ENCODE measurements around the gene OR52E8. TPM values are rescaled to one million over a fixed set of nuclear protein-coding genes. Genes with fewer than 3 reads are reported as not detected.

OR52E8 gene
- total RNA-seq, 2 donors from 2014 or later: not detected

GRCh38 chr11:5837695-5838094 is 19.8 kb downstream of the OR52E8 start:
- no peak overlapping the region for H3K4me3 Mint-ChIP-seq
- peaks cover 32% of the 10 kb centered on the region for H3K27me3 Mint-ChIP-seq (ENCODE audit: low read depth)
- no peaks in the 10 kb centered on the region for H3K9me3 Mint-ChIP-seq
- no peak overlapping the region for H3K27ac Mint-ChIP-seq
- H3K4me1 Mint-ChIP-seq (ENCODE audit: low read depth): no peaks in the 10 kb centered on the region
- no peaks in the 10 kb centered on the region for H3K36me3 Mint-ChIP-seq (ENCODE audit: insufficient read depth in 2 of 2)
- DNase-seq: no peak
- no peak for ATAC-seq (replicated peaks in 1 of 2)

- H3K4me1 Mint-ChIP-seq (ENCODE audit: low read depth): no peaks in the 10 kb centered on the region
- DNase-seq (no peak), ATAC-seq (replicated peaks in 1 of 2) (no peak)
- peaks cover 13% of the 10 kb centered on the region for H3K27me3 Mint-ChIP-seq (ENCODE audit: low read depth)
- no peak overlapping the region for H3K4me3 Mint-ChIP-seq
- no peaks in the 10 kb centered on the region for H3K36me3 Mint-ChIP-seq (ENCODE audit: insufficient read depth in 2 of 2)
- H3K9me3 Mint-ChIP-seq: no peaks in the 10 kb centered on the region
- no peak overlapping the region for H3K27ac Mint-ChIP-seq
These were observed 24.0 kb downstream of the OR52E8 start for GRCh38 chr11:5833446-5833845.

- H3K36me3 Mint-ChIP-seq (ENCODE audit: insufficient read depth in 2 of 2): no peaks in the 10 kb centered on the region
- H3K4me3 Mint-ChIP-seq: no peak overlapping the region
- peaks cover 8% of the 10 kb centered on the region for H3K27me3 Mint-ChIP-seq (ENCODE audit: low read depth)
- DNase-seq (no peak), ATAC-seq (replicated peaks in 1 of 2) (no peak)
- no peaks in the 10 kb centered on the region for H3K4me1 Mint-ChIP-seq (ENCODE audit: low read depth)
- no peak overlapping the region for H3K27ac Mint-ChIP-seq
- no peaks in the 10 kb centered on the region for H3K9me3 Mint-ChIP-seq
These were observed 26.2 kb downstream of the OR52E8 start for GRCh38 chr11:5831196-5831829.

GRCh38 chr11:5818245-5818886 is 39.1 kb downstream of the OR52E8 start:
- no peak for ATAC-seq (replicated peaks in 1 of 2)
- Mint-ChIP-seq H3K27ac (peak overlapping the region; percentile 89), H3K4me3 (peak overlapping the region; percentile 43 to 90), H3K36me3 (ENCODE audit: insufficient read depth in 2 of 2) (no peaks in the 10 kb centered on the region), H3K9me3 (peaks cover 0 to 2% of the 10 kb centered on the region in 2 donors), H3K27me3 (ENCODE audit: low read depth) (no peaks in the 10 kb centered on the region), H3K4me1 (ENCODE audit: low read depth) (peaks cover 5% of the 10 kb centered on the region)
- no peak for DNase-seq

GRCh38 chr11:5815534-5815933 is 42.0 kb downstream of the OR52E8 start:
- ATAC-seq (replicated peaks in 1 of 2) (no peak), DNase-seq (no peak)
- Mint-ChIP-seq H3K27me3 (ENCODE audit: low read depth) (no peaks in the 10 kb centered on the region), H3K36me3 (ENCODE audit: insufficient read depth in 2 of 2) (no peaks in the 10 kb centered on the region), H3K27ac (peak overlapping the region; percentile 44), H3K4me3 (no peak overlapping the region), H3K4me1 (ENCODE audit: low read depth) (peaks cover 5% of the 10 kb centered on the region), H3K9me3 (no peaks in the 10 kb centered on the region)

- H3K36me3 Mint-ChIP-seq (ENCODE audit: insufficient read depth in 2 of 2): no peaks in the 10 kb centered on the region
- DNase-seq: no peak
- H3K9me3 Mint-ChIP-seq: no peaks in the 10 kb centered on the region
- H3K4me3 Mint-ChIP-seq: peak overlapping the region in 1 of 2 donors; percentile 76
- H3K27me3 Mint-ChIP-seq (ENCODE audit: low read depth): peaks cover 16% of the 10 kb centered on the region
- H3K27ac Mint-ChIP-seq: peak overlapping the region; percentile 9
- H3K4me1 Mint-ChIP-seq (ENCODE audit: low read depth): peaks cover 16% of the 10 kb centered on the region
- no peak for ATAC-seq (replicated peaks in 1 of 2)
These were observed 47.3 kb downstream of the OR52E8 start for GRCh38 chr11:5809905-5810795.

- Mint-ChIP-seq H3K4me3 (peak overlapping the region; percentile 76 to 91), H3K27ac (peak overlapping the region; percentile 71), H3K4me1 (ENCODE audit: low read depth) (peaks cover 12% of the 10 kb centered on the region), H3K36me3 (ENCODE audit: insufficient read depth in 2 of 2) (peaks cover 2% of the 10 kb centered on the region in 2 donors), H3K9me3 (peaks cover 2% of the 10 kb centered on the region in 2 donors), H3K27me3 (ENCODE audit: low read depth) (peaks cover 21% of the 10 kb centered on the region)
- DNase-seq: peak; percentile 7
- peak; percentile 57 to 62 for ATAC-seq (replicated peaks in 1 of 2)
These were observed 48.4 kb downstream of the OR52E8 start for GRCh38 chr11:5809122-5809519.

GRCh38 chr11:5808500-5809121 is 48.9 kb downstream of the OR52E8 start, which contains the start of gene OR52N2:
Gene OR52N2, plus strand, starts transcription at chr11:5808924. Its CDS starts 11,412 bp downstream, at chr11:5820336.
- Mint-ChIP-seq H3K9me3 (peaks cover 3% of the 10 kb centered on the region in 2 donors), H3K36me3 (ENCODE audit: insufficient read depth in 2 of 2) (peaks cover 2 to 3% of the 10 kb centered on the region in 2 donors), H3K4me1 (ENCODE audit: low read depth) (peaks cover 12% of the 10 kb centered on the region), H3K27me3 (ENCODE audit: low read depth) (peaks cover 22% of the 10 kb centered on the region), H3K27ac (peak within 1 kb of the TSS; percentile 71), H3K4me3 (peak within 1 kb of the TSS; percentile 76 to 91)
- ATAC-seq (replicated peaks in 1 of 2) (peak; percentile 92), DNase-seq (peak; percentile 71 to 79)

- H3K27ac Mint-ChIP-seq: no peak overlapping the region
- peaks cover 29% of the 10 kb centered on the region for H3K27me3 Mint-ChIP-seq (ENCODE audit: low read depth)
- peaks cover 12% of the 10 kb centered on the region for H3K4me1 Mint-ChIP-seq (ENCODE audit: low read depth)
- H3K9me3 Mint-ChIP-seq: peaks cover 3 to 5% of the 10 kb centered on the region in 2 donors
- no peak for ATAC-seq (replicated peaks in 1 of 2)
- H3K36me3 Mint-ChIP-seq (ENCODE audit: insufficient read depth in 2 of 2): peaks cover 2 to 5% of the 10 kb centered on the region in 2 donors
- no peak overlapping the region for H3K4me3 Mint-ChIP-seq
- DNase-seq: no peak
These were observed 49.9 kb downstream of the OR52E8 start for GRCh38 chr11:5807580-5807979.

Other genes with a start within 250 kb of the OR52E8 start
- gene TRIM34, start 232.7 kb downstream of the OR52E8 start, total RNA-seq: 10 to 100 TPM in 1 of 2 donors, 1 to 10 TPM in 1; 9.0 to 10.7 TPM
- 10 to 100 TPM; 12.9 to 19.4 TPM for gene TRIM5, start 172.6 kb downstream of the OR52E8 start, total RNA-seq
- gene TRIM22, start 167.9 kb downstream of the OR52E8 start, total RNA-seq: 100 to 1,000 TPM; 159 to 180 TPM
- gene OR56B1, start 121.2 kb downstream of the OR52E8 start, total RNA-seq: under 1 TPM; 0.24 to 0.56 TPM
- gene OR52N4, start 103.4 kb downstream of the OR52E8 start, total RNA-seq: 1 to 10 TPM; 1.4 to 2.4 TPM
- gene OR52N5, start 74.3 kb downstream of the OR52E8 start, total RNA-seq: not detected
- gene OR52N1, start 66.4 kb downstream of the OR52E8 start, total RNA-seq: under 1 TPM in 1 of 2 donors, not detected in 1; 0.23 TPM
- not detected for gene OR52N2, start 48.8 kb downstream of the OR52E8 start, total RNA-seq
- gene OR52E6, start 15.8 kb downstream of the OR52E8 start, total RNA-seq: not detected
- not detected for gene OR52E4, start 22.9 kb upstream of the OR52E8 start, total RNA-seq
- not detected for gene OR52E5, start 35.5 kb upstream of the OR52E8 start, total RNA-seq
- gene OR56A3, start 84.6 kb upstream of the OR52E8 start, total RNA-seq: not detected
- gene OR56A5, start 110.8 kb upstream of the OR52E8 start, total RNA-seq: not detected
- gene OR52L1, start 129.3 kb upstream of the OR52E8 start, total RNA-seq: not detected
- not detected for gene OR56A4, start 149.3 kb upstream of the OR52E8 start, total RNA-seq
- not detected for gene OR56A1, start 173.1 kb upstream of the OR52E8 start, total RNA-seq
- not detected for gene OR56B4, start 250.0 kb upstream of the OR52E8 start, total RNA-seq